ENCODE results near the gene DEPDC5.
A peak's percentile ranks its signal among the peaks of the same experiment; 100 is the strongest.
"Not testable (repeated sequence)": the region's sequence is repeated elsewhere in the genome, so short reads cannot be mapped to it uniquely, and the experiment has no call there.

The DEPDC5 gene

GRCh38 chr22:31789803-31790202 lies 36.0 kb downstream of the DEPDC5 start:
- Histone ChIP-seq H3K27ac (ENCODE audit: low read depth, low read length) (peak overlapping the region; percentile 84), H3K4me3 (ENCODE audit: low read length) (peak overlapping the region; percentile 40), H3K79me2 (ENCODE audit: control insufficient read depth, low read length) (peaks cover 19% of the 10 kb centered on the region), H3K9me2 (replicated peaks; ENCODE audit: control insufficient read depth, low read length) (no peaks in the 10 kb centered on the region), H3K4me1 (ENCODE audit: control insufficient read depth, low read length) (peaks cover 56% of the 10 kb centered on the region), H4K20me1 (ENCODE audit: control insufficient read depth, insufficient read depth, low read depth, low read length) (no peaks in the 10 kb centered on the region), H3K4me2 (ENCODE audit: low read length) (peak overlapping the region; percentile 64), H3F3A (ENCODE audit: control insufficient read depth, insufficient read depth) (peaks cover 21% of the 10 kb centered on the region), H3K36me3 (ENCODE audit: control insufficient read depth, low read length) (peaks cover 40% of the 10 kb centered on the region), H3K27me3 (ENCODE audit: control insufficient read depth, low read length) (no peaks in the 10 kb centered on the region), H3K9me3 (ENCODE audit: control insufficient read depth, insufficient read depth, low read length) (no peaks in the 10 kb centered on the region)
- no peak for TF ChIP-seq CTCF (IDR thresholded peaks at IDR 0.05; ENCODE audit: low read depth, low read length, poor library complexity, severe bottlenecking)
- TF ChIP-seq EZH2phosphoT487 (IDR thresholded peaks at IDR 0.05; ENCODE audit: borderline replicate concordance, low read length): no peak

GRCh38 chr22:31790240-31790639 lies 36.4 kb downstream of the DEPDC5 start:
- H4K20me1 ChIP-seq (ENCODE audit: control insufficient read depth, insufficient read depth, low read depth, low read length): no peaks in the 10 kb centered on the region
- H3K27ac ChIP-seq (ENCODE audit: low read depth, low read length): peak overlapping the region; percentile 84
- no peaks in the 10 kb centered on the region for H3K27me3 ChIP-seq (ENCODE audit: control insufficient read depth, low read length)
- peak overlapping the region; percentile 40 for H3K4me3 ChIP-seq (ENCODE audit: low read length)
- peaks cover 23% of the 10 kb centered on the region for H3K79me2 ChIP-seq (ENCODE audit: control insufficient read depth, low read length)
- H3K9me2 ChIP-seq (replicated peaks; ENCODE audit: control insufficient read depth, low read length): no peaks in the 10 kb centered on the region
- TF ChIP-seq CTCF (IDR thresholded peaks at IDR 0.05; ENCODE audit: low read depth, low read length, poor library complexity, severe bottlenecking): no peak
- TF ChIP-seq EZH2phosphoT487 (IDR thresholded peaks at IDR 0.05; ENCODE audit: borderline replicate concordance, low read length): no peak
- peaks cover 21% of the 10 kb centered on the region for H3F3A ChIP-seq (ENCODE audit: control insufficient read depth, insufficient read depth)
- H3K36me3 ChIP-seq (ENCODE audit: control insufficient read depth, low read length): peaks cover 36% of the 10 kb centered on the region
- H3K4me2 ChIP-seq (ENCODE audit: low read length): peak overlapping the region; percentile 64
- no peaks in the 10 kb centered on the region for H3K9me3 ChIP-seq (ENCODE audit: control insufficient read depth, insufficient read depth, low read length)
- H3K4me1 ChIP-seq (ENCODE audit: control insufficient read depth, low read length): peaks cover 61% of the 10 kb centered on the region

- Histone ChIP-seq H3K36me3 (ENCODE audit: control insufficient read depth, low read length) (peaks cover 58% of the 10 kb centered on the region), H3K4me1 (ENCODE audit: control insufficient read depth, low read length) (peaks cover 14% of the 10 kb centered on the region)
- not testable (repeated sequence) for H3F3A ChIP-seq (ENCODE audit: control insufficient read depth, insufficient read depth); H3K4me2 ChIP-seq (ENCODE audit: low read length); H3K27me3 ChIP-seq (ENCODE audit: control insufficient read depth, low read length); H3K4me3 ChIP-seq (ENCODE audit: low read length); H3K79me2 ChIP-seq (ENCODE audit: control insufficient read depth, low read length); H3K9me3 ChIP-seq (ENCODE audit: control insufficient read depth, insufficient read depth, low read length); H3K9me2 ChIP-seq (replicated peaks; ENCODE audit: control insufficient read depth, low read length); H3K27ac ChIP-seq (ENCODE audit: low read depth, low read length); H4K20me1 ChIP-seq (ENCODE audit: control insufficient read depth, insufficient read depth, low read depth, low read length)
Measured at GRCh38 chr22:31799358-31799757, 45.5 kb downstream of the DEPDC5 start.

GRCh38 chr22:31800065-31800464 lies 46.2 kb downstream of the DEPDC5 start:
- H3K79me2 ChIP-seq (ENCODE audit: control insufficient read depth, low read length): peaks cover 1% of the 10 kb centered on the region; the same call in 1 of the 2 replicates
- no peak overlapping the region for H3K27ac ChIP-seq (ENCODE audit: low read depth, low read length)
- no peak overlapping the region for H3K4me2 ChIP-seq (ENCODE audit: low read length)
- no peak overlapping the region for H3K4me3 ChIP-seq (ENCODE audit: low read length)
- H3K27me3 ChIP-seq (ENCODE audit: control insufficient read depth, low read length): no peaks in the 10 kb centered on the region
- H3K9me3 ChIP-seq (ENCODE audit: control insufficient read depth, insufficient read depth, low read length): no peaks in the 10 kb centered on the region
- no peak for TF ChIP-seq EZH2phosphoT487 (IDR thresholded peaks at IDR 0.05; ENCODE audit: borderline replicate concordance, low read length)
- no peak for TF ChIP-seq CTCF (IDR thresholded peaks at IDR 0.05; ENCODE audit: low read depth, low read length, poor library complexity, severe bottlenecking)
- no peaks in the 10 kb centered on the region for H4K20me1 ChIP-seq (ENCODE audit: control insufficient read depth, insufficient read depth, low read depth, low read length)
- H3K36me3 ChIP-seq (ENCODE audit: control insufficient read depth, low read length): peaks cover 61% of the 10 kb centered on the region
- no peaks in the 10 kb centered on the region for H3K9me2 ChIP-seq (replicated peaks; ENCODE audit: control insufficient read depth, low read length)
- no peaks in the 10 kb centered on the region for H3F3A ChIP-seq (ENCODE audit: control insufficient read depth, insufficient read depth)
- peaks cover 7% of the 10 kb centered on the region for H3K4me1 ChIP-seq (ENCODE audit: control insufficient read depth, low read length)

- H3K27me3 ChIP-seq (ENCODE audit: control insufficient read depth, low read length); H3K79me2 ChIP-seq (ENCODE audit: control insufficient read depth, low read length); H3K4me2 ChIP-seq (ENCODE audit: low read length); H3F3A ChIP-seq (ENCODE audit: control insufficient read depth, insufficient read depth); H3K9me3 ChIP-seq (ENCODE audit: control insufficient read depth, insufficient read depth, low read length); H3K9me2 ChIP-seq (replicated peaks; ENCODE audit: control insufficient read depth, low read length); H3K4me1 ChIP-seq (ENCODE audit: control insufficient read depth, low read length); H3K27ac ChIP-seq (ENCODE audit: low read depth, low read length); H4K20me1 ChIP-seq (ENCODE audit: control insufficient read depth, insufficient read depth, low read depth, low read length); H3K4me3 ChIP-seq (ENCODE audit: low read length): not testable (repeated sequence)
- H3K36me3 ChIP-seq (ENCODE audit: control insufficient read depth, low read length): peaks cover 66% of the 10 kb centered on the region
Measured at GRCh38 chr22:31800861-31801260, 47.0 kb downstream of the DEPDC5 start.
